Keratinocyte (primary cell): ENCODE results near the gene MAGI3. TPM values are rescaled to one million over a fixed set of nuclear protein-coding genes. Genes with fewer than 3 reads are reported as not detected.

Source experiments
- DNase-seq: peaks from one replicate; pipeline ENCODE4 v3.0.0-alpha.2; 2011; ENCODE audit warnings: low read depth, missing footprints, low spot score
- FAIRE-seq: peaks from 2 replicates; lab custom pipeline; 2011; peaks lifted over from hg19 to GRCh38; lab: Jason Lieb, UNC
- H2AFZ ChIP-seq: 2 replicates; pipeline ENCODE4 v1.6.0; 2012; ENCODE audit warnings: low read length, control low read depth, inconsistent platforms; ENCODE audit not compliant: control insufficient read depth
- H3K27ac ChIP-seq: 2 replicates; pipeline ENCODE4 v1.5.1; 2011; ENCODE audit warnings: low read length; ENCODE audit not compliant: control insufficient read depth, insufficient read depth
- H3K27me3 ChIP-seq: 3 replicates; pipeline ENCODE4 v1.6.0; 2011; ENCODE audit warnings: low read length; ENCODE audit not compliant: control insufficient read depth, insufficient read depth; ENCODE audit errors: extremely low read depth
- H3K36me3 ChIP-seq, 2 experiments: 2 replicates in 1 of 2; 3 replicates in 1 of 2; pipeline ENCODE4 v1.5.1; 2011; ENCODE audit warnings: low read length in 2 of 2, mild to moderate bottlenecking in 1 of 2; ENCODE audit not compliant: control insufficient read depth in 2 of 2, insufficient read depth in 2 of 2; ENCODE audit errors: extremely low read depth in 1 of 2
- H3K4me1 ChIP-seq: 3 replicates; pipeline ENCODE4 v1.5.1; 2011; ENCODE audit warnings: low read length; ENCODE audit not compliant: control insufficient read depth, insufficient read depth; ENCODE audit errors: extremely low read depth
- H3K4me2 ChIP-seq: 3 replicates; pipeline ENCODE4 v1.6.0; 2011; ENCODE audit warnings: low read depth, low read length; ENCODE audit not compliant: control insufficient read depth, insufficient read depth; ENCODE audit errors: extremely low read depth
- H3K4me3 ChIP-seq, 3 experiments: fragments of 200-600 bp in 1 of 3; sonication (generic) in 1 of 3; 2 replicates in 2 of 3; 3 replicates in 1 of 3; pipeline ENCODE4 v1.5.1; 2011 to 2016; ENCODE audit warnings: low read length in 3 of 3, mild to moderate bottlenecking in 3 of 3, control low read depth in 2 of 3, inconsistent platforms in 1 of 3, low read depth in 1 of 3, mixed read lengths in 1 of 3, mixed run types in 1 of 3, moderate library complexity in 1 of 3; ENCODE audit not compliant: control insufficient read depth in 2 of 3, insufficient read depth in 2 of 3; ENCODE audit errors: extremely low read depth in 1 of 3
- H3K79me2 ChIP-seq: 2 replicates; pipeline ENCODE4 v1.6.0; 2012; ENCODE audit warnings: low read length; ENCODE audit not compliant: control insufficient read depth, insufficient read depth
- H3K9ac ChIP-seq: 3 replicates; pipeline ENCODE4 v1.6.0; 2011; ENCODE audit warnings: low read length; ENCODE audit not compliant: control insufficient read depth, insufficient read depth; ENCODE audit errors: extremely low read depth
- H3K9me1 ChIP-seq: 3 replicates; pipeline ENCODE4 v1.6.0; 2011; ENCODE audit warnings: low read length; ENCODE audit not compliant: control insufficient read depth, insufficient read depth; ENCODE audit errors: extremely low read depth
- H3K9me3 ChIP-seq: 2 replicates; pipeline ENCODE4 v1.5.1; 2012; ENCODE audit warnings: low read depth, low read length; ENCODE audit not compliant: control insufficient read depth
- H4K20me1 ChIP-seq: 3 replicates; pipeline ENCODE4 v1.6.0; 2011; ENCODE audit warnings: low read length; ENCODE audit not compliant: control insufficient read depth, insufficient read depth; ENCODE audit errors: extremely low read depth
- EZH2 ChIP-seq: IDR thresholded peaks from one replicate; pipeline ENCODE4 v1.6.1; 2012; ENCODE audit warnings: inconsistent platforms, mild to moderate bottlenecking, low read length, moderate library complexity
- dilution Hi-C: fragments of 300-500 bp; cut with MboI; formaldehyde crosslinking; loops from one replicate; pipeline ENCODE4 v1.7.0; 2020; ENCODE audit warnings: low sequenced_read_pairs; ENCODE audit not compliant: extremely low pct_ligation_motif_present
- polyA plus RNA-seq, 5 experiments: library from polyadenylated mRNA; depleted of rRNA in 3 of 5; stranded (reverse) in 3 of 5; stranded (forward) in 1 of 5; unstranded in 1 of 5; fragments of >200 nt; gene quantifications; 1 replicate in 1 of 5; 2 replicates in 3 of 5; 3 replicates in 1 of 5; pipeline versions ENCODE4 v1.2.1 to v1.2.3, GENCODE V29; 2011 to 2012; ENCODE audit warnings: missing spikeins in 2 of 5, low read depth in 1 of 5, low replicate concordance in 1 of 5
- TF ChIP-seq, protein P1 (sequence below), 3 experiments: IDR thresholded peaks in 1 of 3; conservative IDR thresholded peaks in 1 of 3; optimal IDR thresholded peaks in 1 of 3; 2 replicates in 2 of 3; 3 replicates in 1 of 3; pipeline versions ENCODE3 to v1.5.1; 2011; ENCODE audit warnings: low read length in 3 of 3, mild to moderate bottlenecking in 3 of 3, moderate library complexity in 2 of 3, control low read depth in 1 of 3, inconsistent platforms in 1 of 3; ENCODE audit not compliant: insufficient read depth in 2 of 3; ENCODE audit errors: extremely low read depth in 1 of 3

Gene MAGI3
- polyA plus RNA-seq, 1 donor (not counting 4 experiments of a cell fraction or from before 2014, with no cell fraction given), result 3.2 TPM

DNA sequence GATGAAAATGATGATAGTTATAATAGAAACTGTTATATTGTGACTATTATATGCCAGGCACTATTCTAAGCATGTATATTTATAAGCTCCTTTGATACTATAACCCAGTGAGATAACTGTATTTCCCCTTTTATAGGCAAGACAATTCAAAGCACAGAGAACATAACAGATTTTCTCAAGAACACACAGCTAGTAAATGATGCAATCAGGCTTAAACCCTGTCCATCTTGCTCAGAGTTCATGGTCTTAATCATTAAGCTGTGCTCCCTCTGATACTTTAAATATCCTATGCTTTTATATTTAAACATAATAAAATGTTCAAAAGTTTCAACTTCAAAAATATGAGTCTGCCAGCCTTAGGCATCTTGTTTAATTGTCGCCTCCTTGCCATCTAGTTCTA lies 280.3 kb downstream of the MAGI3 start:
- dilution Hi-C loops, result no loop called here
- Histone ChIP-seq H3K4me1 (no peaks in the 10 kb centered on the region), H3K79me2 (no peaks in the 10 kb centered on the region), H3K9ac (no peak overlapping the region), H3K27ac (no peak overlapping the region), H3K9me1 (no peaks in the 10 kb centered on the region), H3K4me2 (no peak overlapping the region), H3K4me3 (no peak overlapping the region), H2AFZ (no peak overlapping the region), H4K20me1 (no peaks in the 10 kb centered on the region), H3K9me3 (no peaks in the 10 kb centered on the region), H3K36me3 (no peaks in the 10 kb centered on the region), H3K27me3 (no peaks in the 10 kb centered on the region)
- TF ChIP-seq EZH2, result no peak
- TF ChIP-seq, protein P1, sequence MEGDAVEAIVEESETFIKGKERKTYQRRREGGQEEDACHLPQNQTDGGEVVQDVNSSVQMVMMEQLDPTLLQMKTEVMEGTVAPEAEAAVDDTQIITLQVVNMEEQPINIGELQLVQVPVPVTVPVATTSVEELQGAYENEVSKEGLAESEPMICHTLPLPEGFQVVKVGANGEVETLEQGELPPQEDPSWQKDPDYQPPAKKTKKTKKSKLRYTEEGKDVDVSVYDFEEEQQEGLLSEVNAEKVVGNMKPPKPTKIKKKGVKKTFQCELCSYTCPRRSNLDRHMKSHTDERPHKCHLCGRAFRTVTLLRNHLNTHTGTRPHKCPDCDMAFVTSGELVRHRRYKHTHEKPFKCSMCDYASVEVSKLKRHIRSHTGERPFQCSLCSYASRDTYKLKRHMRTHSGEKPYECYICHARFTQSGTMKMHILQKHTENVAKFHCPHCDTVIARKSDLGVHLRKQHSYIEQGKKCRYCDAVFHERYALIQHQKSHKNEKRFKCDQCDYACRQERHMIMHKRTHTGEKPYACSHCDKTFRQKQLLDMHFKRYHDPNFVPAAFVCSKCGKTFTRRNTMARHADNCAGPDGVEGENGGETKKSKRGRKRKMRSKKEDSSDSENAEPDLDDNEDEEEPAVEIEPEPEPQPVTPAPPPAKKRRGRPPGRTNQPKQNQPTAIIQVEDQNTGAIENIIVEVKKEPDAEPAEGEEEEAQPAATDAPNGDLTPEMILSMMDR (optimal IDR thresholded peaks at IDR 0.05 in 1 of 3, IDR thresholded peaks at IDR 0.05 in 1 of 3, conservative IDR thresholded peaks at IDR 0.05 in 1 of 3; ENCODE audit: extremely low read depth in 1 of 3, insufficient read depth in 2 of 3, low read length in 3 of 3), result no peak
- DNase-seq (no peak), FAIRE-seq (no peak)

DNA sequence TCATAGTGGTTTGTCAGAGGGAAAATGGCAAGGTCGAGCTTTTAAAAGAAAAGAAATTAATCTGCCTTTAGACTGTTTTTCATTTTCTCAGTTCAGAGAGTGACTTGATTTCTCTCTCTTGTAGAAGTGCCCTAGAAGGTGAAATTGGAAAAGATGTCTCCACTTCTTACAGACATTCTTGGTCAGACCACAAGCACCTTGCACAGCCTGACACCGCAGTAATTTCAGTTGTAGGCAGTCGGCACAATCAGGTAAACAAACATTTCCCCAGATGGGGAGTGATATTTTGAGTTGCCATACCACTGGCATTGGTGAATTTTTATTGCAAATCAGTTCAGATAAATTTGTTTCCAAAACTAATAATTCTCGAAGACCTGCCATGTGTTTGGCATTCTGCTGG lies 282.2 kb downstream of the MAGI3 start:
- no peaks in the 10 kb centered on the region for H3K36me3 ChIP-seq
- no peaks in the 10 kb centered on the region for H3K9me1 ChIP-seq
- H3K27me3 ChIP-seq, result no peaks in the 10 kb centered on the region
- DNase-seq (no peak), FAIRE-seq (no peak)
- no peaks in the 10 kb centered on the region for H3K9me3 ChIP-seq
- no peak for TF ChIP-seq EZH2
- TF ChIP-seq, protein P1 (optimal IDR thresholded peaks at IDR 0.05 in 1 of 3, IDR thresholded peaks at IDR 0.05 in 1 of 3, conservative IDR thresholded peaks at IDR 0.05 in 1 of 3; ENCODE audit: extremely low read depth in 1 of 3, insufficient read depth in 2 of 3, low read length in 3 of 3), result no peak
- dilution Hi-C loops, result no loop called here
- no peak overlapping the region for H3K9ac ChIP-seq
- no peak overlapping the region for H3K27ac ChIP-seq
- no peak overlapping the region for H3K4me3 ChIP-seq
- H3K4me1 ChIP-seq, result no peaks in the 10 kb centered on the region
- no peaks in the 10 kb centered on the region for H4K20me1 ChIP-seq
- H3K4me2 ChIP-seq, result no peak overlapping the region
- H3K79me2 ChIP-seq, result no peaks in the 10 kb centered on the region
- H2AFZ ChIP-seq, result no peak overlapping the region
